Stimulated activated CD4-positive, alpha-beta T cell treated with anti-CD3 and anti-CD28 coated beads, Interleukin-1b, Interleukin-23, amount 100 ng/mL, for 48 hours (primary cell): ENCODE measurements around the gene ZFPM1.

ENCODE experiments used
- DNase-seq: peaks from one replicate; pipeline ENCODE4 v3.0.0-alpha.2; 2020

The ZFPM1 gene

DNA sequence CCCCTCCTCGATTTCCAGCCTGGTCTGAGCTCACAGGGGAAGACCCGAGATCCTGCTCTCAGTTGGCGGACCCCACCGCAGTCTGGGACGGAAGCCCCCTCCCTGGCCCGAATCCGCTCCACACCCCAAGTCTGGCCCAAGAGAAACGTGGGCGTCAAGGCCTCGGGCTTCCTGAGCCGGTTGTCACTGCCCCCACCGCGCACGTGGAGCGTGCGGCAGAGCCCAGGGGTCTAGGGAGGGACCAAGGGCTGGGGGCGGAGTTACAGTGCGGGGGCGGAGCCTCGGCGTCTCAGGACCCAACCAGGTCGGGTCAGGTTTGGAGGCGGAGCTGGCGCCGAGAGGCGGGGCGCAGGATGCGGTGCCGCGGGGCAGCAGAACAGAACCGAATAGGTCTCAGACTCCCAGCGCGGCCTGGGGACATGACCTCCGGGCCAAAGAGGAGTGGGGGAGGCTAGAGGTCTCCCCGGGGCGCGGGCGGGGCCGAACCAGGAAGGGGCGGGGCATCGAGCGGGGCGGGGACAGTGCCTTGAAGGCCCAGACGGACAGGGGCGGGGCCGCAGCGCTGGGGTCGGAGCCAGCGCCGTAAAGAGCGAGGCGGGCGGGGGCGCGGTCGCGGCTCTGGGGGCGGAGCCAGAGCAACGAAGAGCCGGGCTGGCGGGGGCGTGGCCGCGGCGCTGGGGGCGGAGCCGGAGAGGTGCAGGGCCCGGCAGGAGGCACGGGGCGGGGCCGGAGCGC, 431 bp upstream of the ZFPM1 start:
- peak; percentile 97 for DNase-seq

GRCh38 chr16:88453611-88454522, 787 bp downstream of the ZFPM1 start:
- no peak for DNase-seq

GRCh38 chr16:88454523-88454947, 1.5 kb downstream of the ZFPM1 start:
- peak; percentile 50 for DNase-seq

GRCh38 chr16:88455610-88456355, 2.7 kb downstream of the ZFPM1 start:
- DNase-seq, result peak; percentile 86

GRCh38 chr16:88456356-88457292, 3.5 kb downstream of the ZFPM1 start:
- DNase-seq, result peak; percentile 75

DNA sequence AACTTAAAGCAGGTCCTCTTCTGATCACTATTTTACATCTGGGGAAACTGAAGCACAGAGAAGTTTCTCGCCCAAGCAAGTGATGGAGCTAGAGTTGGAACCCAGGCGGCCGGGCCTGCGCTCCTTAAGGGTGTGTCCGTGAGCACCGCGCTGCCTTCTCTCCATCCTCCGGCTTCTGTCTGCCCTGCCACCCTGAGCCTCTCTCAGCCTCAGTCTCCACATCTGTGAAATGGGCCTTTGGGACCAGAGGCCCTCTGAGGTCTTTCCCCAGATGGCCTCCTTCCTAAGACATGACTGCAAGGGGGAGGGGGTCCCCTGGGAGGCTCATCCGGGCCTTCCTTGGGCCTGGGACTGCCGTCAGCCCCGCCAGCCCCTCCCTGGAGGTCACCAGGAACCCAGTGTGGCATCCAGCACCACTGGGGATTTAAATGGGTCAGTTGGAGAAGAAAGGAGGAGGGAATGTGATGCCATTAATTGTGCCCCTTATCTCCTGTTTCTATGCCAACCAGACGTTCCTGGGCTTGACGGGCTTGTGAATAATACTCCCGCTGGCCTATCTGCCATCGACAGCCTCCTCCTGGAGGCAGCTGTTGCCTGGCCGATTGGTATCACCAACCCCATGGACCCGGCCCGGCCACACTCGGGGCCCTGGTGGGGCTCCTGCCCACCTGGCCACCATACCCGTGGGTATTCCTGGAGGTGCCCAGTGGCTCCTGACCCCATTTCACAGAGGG, 5.1 kb downstream of the ZFPM1 start:
- no peak for DNase-seq

GRCh38 chr16:88458773-88459235, 5.7 kb downstream of the ZFPM1 start:
- no peak for DNase-seq

- DNase-seq, result no peak
Observed at GRCh38 chr16:88459366-88460073, 6.4 kb downstream of the ZFPM1 start.

DNA sequence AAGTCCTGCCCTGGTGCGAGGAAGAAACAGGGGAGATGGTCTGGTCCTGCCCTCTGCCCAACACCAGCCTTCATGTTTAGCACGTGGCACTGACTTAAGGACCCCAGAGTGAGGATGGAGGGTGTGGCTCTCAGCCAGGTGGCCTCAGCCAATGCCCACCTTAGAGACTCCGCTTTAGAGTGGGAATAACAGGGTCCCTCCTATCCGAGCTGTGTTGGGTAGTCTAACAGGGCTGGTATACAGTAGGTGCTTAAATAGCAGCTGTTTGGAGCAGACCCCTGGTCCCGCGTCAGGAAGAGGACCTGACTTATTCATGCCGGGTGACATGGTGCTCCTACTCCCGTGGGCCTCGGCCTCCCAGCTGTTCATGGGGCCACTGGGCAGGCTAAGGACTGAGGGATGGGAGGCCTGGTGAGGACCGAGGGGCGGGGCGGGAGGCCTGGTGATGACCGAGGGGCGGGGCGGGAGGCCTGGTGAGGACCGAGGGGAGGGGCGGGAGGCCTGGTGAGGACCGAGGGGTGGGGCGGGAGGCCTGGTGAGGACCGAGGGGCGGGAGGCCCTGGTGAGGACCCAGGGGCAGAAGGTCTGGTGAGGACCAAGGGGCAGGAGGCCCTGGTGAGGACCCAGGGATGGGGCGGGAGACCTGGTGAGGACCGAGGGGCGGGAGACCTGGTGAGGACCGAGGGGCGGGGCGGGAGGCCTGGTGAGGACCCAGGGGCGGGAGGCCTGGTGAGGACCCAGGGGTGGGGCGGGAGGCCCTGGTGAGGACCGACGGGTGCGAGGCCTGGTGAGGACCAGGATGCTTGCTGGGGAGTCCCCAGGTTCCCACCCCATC, 7.6 kb downstream of the ZFPM1 start:
- DNase-seq, result no peak

DNA sequence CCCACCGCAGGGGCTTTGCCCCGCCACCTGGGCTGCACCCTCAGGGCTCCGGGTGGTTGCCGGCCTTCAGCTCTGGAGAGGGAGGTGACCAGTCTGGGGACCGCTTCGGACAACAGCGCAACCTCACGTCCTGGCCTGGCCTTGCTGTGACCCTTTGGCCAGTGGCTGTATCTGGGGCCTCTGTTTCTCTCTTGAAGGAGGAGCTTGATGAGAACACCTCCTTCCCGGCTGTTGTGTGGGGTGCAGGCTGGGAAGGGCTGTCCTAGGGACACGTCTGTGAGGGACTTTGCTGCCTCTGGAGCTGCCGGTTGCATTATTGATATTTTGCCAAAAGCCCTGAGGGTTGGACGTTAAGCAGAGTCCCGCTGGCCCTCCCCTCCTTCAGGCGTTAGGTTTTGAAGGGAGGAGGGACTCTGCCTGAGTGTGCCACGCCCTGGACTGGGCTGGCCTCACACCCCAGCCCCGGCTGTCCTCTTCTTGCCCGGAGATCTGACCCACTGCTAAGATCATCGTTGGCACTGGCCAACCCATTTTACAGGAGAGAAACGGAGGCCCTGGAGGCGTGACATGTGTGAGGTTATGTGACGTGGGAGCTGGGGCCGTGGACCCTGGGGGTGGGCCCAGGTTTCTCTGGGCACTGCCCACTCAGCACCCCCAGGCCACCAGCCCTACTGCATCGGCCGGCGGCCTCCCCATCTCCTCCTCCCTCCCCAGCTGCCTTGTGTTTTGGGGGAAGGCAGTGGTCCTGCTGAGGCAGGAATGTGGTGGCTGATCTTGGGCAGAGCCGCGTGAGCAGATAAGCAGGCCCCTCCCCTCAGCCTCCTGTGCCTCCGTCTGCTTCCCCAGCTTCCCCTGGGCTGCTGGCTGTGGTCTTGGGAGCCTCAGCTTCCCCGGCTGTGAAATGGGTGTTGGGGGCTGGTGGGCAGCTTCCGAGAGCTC, 8.5 kb downstream of the ZFPM1 start:
- DNase-seq, result no peak

- DNase-seq, result no peak
Observed at GRCh38 chr16:88462396-88462795, 9.3 kb downstream of the ZFPM1 start.

- DNase-seq, result no peak
Observed at GRCh38 chr16:88463411-88463810, 10.3 kb downstream of the ZFPM1 start.

- no peak for DNase-seq
Observed at GRCh38 chr16:88464447-88465318, 11.6 kb downstream of the ZFPM1 start.

GRCh38 chr16:88465387-88465983, 12.4 kb downstream of the ZFPM1 start:
- no peak for DNase-seq

DNA sequence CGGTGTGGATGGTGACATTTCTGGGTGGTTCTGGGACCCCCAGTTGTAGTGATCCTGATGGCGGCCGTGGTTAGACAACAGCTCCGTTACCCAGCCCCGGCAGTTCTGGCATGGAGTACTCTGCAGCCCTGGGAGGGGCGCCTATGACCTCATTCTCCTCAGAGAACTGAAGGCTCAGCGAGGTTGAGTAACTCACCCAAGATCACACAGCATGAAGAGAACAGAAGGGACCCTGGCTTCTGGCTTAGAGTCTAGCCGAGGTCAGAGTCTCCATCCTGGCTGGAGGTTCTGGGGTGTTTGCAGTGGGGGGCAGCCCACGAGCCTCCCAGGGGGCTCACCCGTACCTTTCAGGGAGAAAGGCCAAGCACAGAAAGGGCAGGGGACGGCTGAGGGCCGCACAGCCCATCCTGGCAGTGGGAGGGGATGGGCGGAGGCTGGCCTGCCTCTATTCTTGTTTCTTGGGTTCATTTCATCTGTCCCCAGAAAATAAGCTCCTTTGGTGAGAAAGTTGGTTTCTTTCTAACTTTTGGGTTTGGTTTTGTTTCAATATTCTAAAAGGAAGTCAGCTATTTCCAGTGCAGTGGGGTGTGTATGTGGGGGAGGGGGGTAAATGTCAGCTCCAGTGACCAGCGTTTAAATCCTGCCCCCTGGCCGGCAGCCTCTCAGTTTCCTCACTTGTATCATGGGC, 13.2 kb downstream of the ZFPM1 start:
- no peak for DNase-seq

DNA sequence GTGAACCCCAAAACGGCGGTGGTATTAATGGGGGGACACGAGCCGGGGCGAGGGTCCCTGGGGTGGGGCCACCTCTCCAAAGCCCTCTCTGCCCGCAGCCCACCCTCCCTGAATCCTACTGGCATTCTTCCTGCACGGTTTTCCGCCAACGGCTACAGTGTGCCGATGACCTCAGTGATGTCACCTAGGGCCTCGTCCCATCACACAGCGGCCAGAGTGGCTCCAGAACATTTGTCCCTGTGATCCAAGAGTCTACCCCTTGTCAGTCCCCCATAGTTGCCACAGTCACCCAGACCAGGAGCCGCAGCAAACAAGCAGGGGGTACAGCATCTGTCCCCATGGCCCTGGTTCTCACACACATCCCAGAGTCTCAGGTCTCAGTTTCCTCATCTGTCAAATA, 13.9 kb downstream of the ZFPM1 start:
- no peak for DNase-seq
